IPS-20b (cell line): Measurements from ENCODE around the gene DTWD2.
"Not testable (repeated sequence)": the region's sequence is repeated elsewhere in the genome, so short reads cannot be mapped to it uniquely, and the experiment has no call there.

ENCODE experiments used
- H3K27ac ChIP-seq: one replicate; pipeline ENCODE4 v1.5.1; 2013; ENCODE audit warnings: low read length
- H3K27me3 ChIP-seq: 2 replicates; pipeline ENCODE4 v1.6.1; 2013; ENCODE audit warnings: mild to moderate bottlenecking, low read length, inconsistent platforms; ENCODE audit not compliant: insufficient read depth
- H3K36me3 ChIP-seq: 2 replicates; pipeline ENCODE4 v1.6.1; 2013; ENCODE audit warnings: low read depth, mild to moderate bottlenecking, inconsistent platforms, low read length, moderate library complexity; ENCODE audit not compliant: insufficient read depth
- H3K4me1 ChIP-seq: 2 replicates; pipeline ENCODE4 v1.6.1; 2013; ENCODE audit warnings: mild to moderate bottlenecking, control low read depth, inconsistent platforms, low read length, moderate library complexity; ENCODE audit not compliant: insufficient read depth
- H3K4me3 ChIP-seq: 2 replicates; pipeline ENCODE4 v1.5.1; 2013; ENCODE audit warnings: mild to moderate bottlenecking, low read length, inconsistent platforms
- H3K9ac ChIP-seq: 2 replicates; pipeline ENCODE4 v1.6.1; 2013; ENCODE audit warnings: low read depth, mild to moderate bottlenecking, inconsistent platforms, low read length, moderate library complexity
- H3K9me3 ChIP-seq: 2 replicates; pipeline ENCODE4 v1.6.1; 2013; ENCODE audit warnings: mild to moderate bottlenecking, low read depth, low read length, inconsistent platforms; ENCODE audit not compliant: insufficient read depth

The DTWD2 gene

DNA sequence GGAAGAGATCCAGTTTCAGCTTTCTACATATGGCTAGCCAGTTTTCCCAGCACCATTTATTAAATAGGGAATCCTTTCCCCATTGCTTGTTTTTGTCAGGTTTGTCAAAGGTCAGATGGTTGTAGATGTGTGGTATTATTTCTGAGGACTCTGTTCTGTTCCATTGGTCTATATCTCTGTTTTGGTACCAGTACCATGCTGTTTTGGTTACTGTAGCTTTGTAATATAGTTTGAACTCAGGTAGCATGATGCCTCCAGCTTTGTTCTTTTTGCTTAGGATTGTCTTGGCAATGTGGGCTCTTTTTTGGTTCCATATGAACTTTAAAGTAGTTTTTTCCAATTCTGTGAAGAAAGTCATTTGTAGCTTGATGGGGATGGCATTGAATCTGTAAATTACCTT is 4.8 kb upstream of the DTWD2 start:
- H3K36me3 ChIP-seq, H3K4me3 ChIP-seq, H3K4me1 ChIP-seq, H3K27me3 ChIP-seq, H3K9ac ChIP-seq, H3K27ac ChIP-seq: not testable (repeated sequence)
- H3K9me3 ChIP-seq = peaks cover 36% of the 10 kb centered on the region; the same call in 1 of the 2 replicates

DNA sequence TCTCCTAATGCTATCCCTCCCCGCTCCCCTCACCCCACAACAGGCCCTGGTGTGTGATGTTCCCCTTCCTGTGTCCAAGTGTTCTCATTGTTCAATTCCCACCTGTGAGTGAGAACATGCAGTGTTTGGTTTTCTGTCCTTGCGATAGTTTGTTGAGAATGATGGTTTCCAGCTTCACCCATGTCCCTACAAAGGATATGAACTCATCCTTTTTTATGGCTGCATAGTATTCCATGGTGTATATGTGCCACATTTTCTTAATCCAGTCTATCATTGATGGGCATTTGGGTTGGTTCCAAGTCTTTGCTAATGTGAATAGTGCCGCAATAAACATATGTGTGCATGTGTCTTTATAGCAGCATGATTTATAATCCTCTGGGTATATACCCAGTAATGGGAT is 3.7 kb upstream of the DTWD2 start:
- not testable (repeated sequence) for H3K36me3 ChIP-seq, H3K27me3 ChIP-seq, H3K27ac ChIP-seq, H3K9ac ChIP-seq, H3K4me1 ChIP-seq, H3K4me3 ChIP-seq
- H3K9me3 ChIP-seq = peaks cover 25% of the 10 kb centered on the region; the same call in 1 of the 2 replicates

DNA sequence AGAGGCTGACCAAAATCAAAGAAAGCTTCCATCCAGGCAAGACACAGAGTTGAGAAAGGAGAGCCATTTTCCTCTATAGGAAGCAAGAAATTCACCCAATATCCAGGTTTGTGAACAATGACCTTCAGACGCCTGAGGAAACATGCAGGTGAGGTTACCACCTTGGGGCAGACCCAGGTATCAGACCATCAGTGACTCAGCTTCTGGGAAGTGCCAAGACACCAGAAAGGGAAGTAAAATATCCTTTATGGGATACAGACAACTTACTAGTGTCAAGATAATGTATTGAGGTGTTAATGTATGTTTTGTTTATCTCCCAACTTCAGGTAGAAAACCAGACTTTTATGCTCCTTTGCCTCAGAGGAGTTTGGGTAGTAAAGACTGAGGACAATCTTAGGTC is 2.2 kb upstream of the DTWD2 start:
- Histone ChIP-seq H3K27me3 (no peaks in the 10 kb centered on the region), H3K4me1 (peaks cover 4% of the 10 kb centered on the region; the same call in 1 of the 2 replicates), H3K4me3 (no peak overlapping the region), H3K9me3 (peaks cover 11% of the 10 kb centered on the region; the same call in 1 of the 2 replicates), H3K9ac (no peak overlapping the region), H3K27ac (no peak overlapping the region), H3K36me3 (no peaks in the 10 kb centered on the region)

DNA sequence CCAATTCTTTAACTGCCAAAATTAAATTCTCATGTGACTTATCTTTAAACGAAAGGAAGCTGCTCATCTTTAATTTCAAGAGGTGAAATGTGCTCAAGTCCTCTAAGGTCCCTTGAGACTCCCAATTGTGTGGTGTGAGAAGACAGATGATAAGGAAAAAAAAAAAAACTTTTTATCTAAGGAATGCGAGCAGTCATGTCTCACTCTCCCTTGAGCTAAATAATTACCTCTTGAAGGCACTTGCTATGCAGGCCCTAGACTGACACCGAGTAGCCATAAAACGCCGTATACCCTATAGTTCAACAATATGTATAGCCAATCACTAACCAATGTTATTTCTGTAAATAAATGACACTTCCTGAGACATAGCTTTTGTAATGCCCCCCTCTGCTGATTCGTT is 1.5 kb upstream of the DTWD2 start:
- H3K9ac ChIP-seq = no peak overlapping the region
- H3K27me3 ChIP-seq = no peaks in the 10 kb centered on the region
- H3K27ac ChIP-seq = no peak overlapping the region
- peaks cover 4% of the 10 kb centered on the region; the same call in 1 of the 2 replicates for H3K9me3 ChIP-seq
- no peaks in the 10 kb centered on the region for H3K36me3 ChIP-seq
- peaks cover 4% of the 10 kb centered on the region; the same call in 1 of the 2 replicates for H3K4me1 ChIP-seq
- H3K4me3 ChIP-seq = no peak overlapping the region

DNA sequence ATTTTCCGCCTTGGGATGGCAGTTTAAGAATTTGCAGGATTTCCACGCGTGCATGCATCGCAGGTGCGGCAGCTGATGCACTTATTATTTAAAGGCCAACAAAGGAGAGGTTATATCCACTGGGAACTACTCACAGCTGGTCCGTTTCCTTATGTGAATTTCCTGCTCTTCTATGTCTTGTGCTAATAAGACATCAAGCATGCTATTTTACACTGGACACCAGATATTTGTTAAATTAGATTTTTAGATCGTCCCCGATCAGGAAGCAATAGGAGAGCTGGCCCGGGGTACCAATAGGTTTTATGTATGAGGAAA is 476 bp upstream of the DTWD2 start:
- Histone ChIP-seq H3K4me1 (peaks cover 4% of the 10 kb centered on the region; the same call in 1 of the 2 replicates), H3K27ac (no peak overlapping the region), H3K4me3 (peak overlapping the region; percentile 68), H3K9ac (peak overlapping the region; percentile 82; the same call in 1 of the 2 replicates), H3K27me3 (no peaks in the 10 kb centered on the region), H3K36me3 (no peaks in the 10 kb centered on the region), H3K9me3 (no peaks in the 10 kb centered on the region)

- H3K4me3 ChIP-seq = no peak overlapping the region
- no peak overlapping the region for H3K27ac ChIP-seq
- no peak overlapping the region for H3K9ac ChIP-seq
- H3K27me3 ChIP-seq = no peaks in the 10 kb centered on the region
- no peaks in the 10 kb centered on the region for H3K36me3 ChIP-seq
- peaks cover 4% of the 10 kb centered on the region; the same call in 1 of the 2 replicates for H3K4me1 ChIP-seq
- no peaks in the 10 kb centered on the region for H3K9me3 ChIP-seq
Measured at GRCh38 chr5:118984602-118985001, 3.7 kb downstream of the DTWD2 start.

- Histone ChIP-seq H3K4me3 (no peak overlapping the region), H3K9me3 (peaks cover 9% of the 10 kb centered on the region; the same call in 1 of the 2 replicates), H3K27me3 (no peaks in the 10 kb centered on the region), H3K36me3 (no peaks in the 10 kb centered on the region), H3K27ac (no peak overlapping the region), H3K9ac (no peak overlapping the region), H3K4me1 (no peaks in the 10 kb centered on the region)
Measured at GRCh38 chr5:118981783-118982182, 6.6 kb downstream of the DTWD2 start.

DNA sequence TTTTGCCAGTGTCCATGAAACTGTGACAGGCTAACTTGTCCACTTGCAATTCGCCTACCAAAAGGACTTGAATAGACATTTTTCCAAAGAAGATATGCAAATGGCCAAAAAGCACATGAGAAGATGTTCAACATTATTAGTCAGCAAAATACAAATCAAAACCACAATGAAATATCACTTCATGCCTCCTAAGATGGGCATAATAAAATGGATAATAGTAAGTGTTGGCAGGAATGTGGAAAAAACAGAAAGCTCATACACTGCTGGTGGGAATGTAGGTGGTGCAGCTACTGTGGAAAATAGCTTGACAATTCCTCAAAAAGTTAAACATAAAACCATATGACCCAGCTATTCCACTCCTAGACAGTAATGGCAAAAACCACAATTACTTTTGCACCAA is 7.9 kb downstream of the DTWD2 start:
- Histone ChIP-seq H3K9me3 (peaks cover 9% of the 10 kb centered on the region; the same call in 1 of the 2 replicates), H3K4me3 (no peak overlapping the region), H3K27me3 (no peaks in the 10 kb centered on the region), H3K9ac (no peak overlapping the region), H3K27ac (no peak overlapping the region), H3K36me3 (no peaks in the 10 kb centered on the region), H3K4me1 (no peaks in the 10 kb centered on the region)

DNA sequence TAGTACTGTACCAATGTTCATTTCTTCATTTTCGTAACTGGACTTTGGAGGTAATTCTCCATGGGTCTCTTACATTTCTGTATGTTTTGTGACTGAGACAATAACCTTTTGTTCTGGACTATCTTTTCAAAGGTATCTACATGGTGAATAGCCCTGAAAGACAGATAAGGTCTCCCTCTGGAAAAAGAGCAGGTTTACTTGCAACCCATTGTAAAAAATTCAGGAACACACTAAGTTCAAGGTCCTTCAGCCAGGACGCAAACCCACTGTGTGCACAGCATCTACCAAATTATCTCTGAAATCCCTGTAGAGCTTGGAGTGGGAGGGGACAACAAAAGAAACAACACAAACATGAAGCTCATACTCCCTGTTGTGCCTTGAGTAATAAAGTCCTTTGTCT is 8.3 kb downstream of the DTWD2 start:
- H3K36me3 ChIP-seq = no peaks in the 10 kb centered on the region
- H3K4me3 ChIP-seq = no peak overlapping the region
- peaks cover 9% of the 10 kb centered on the region; the same call in 1 of the 2 replicates for H3K9me3 ChIP-seq
- H3K4me1 ChIP-seq = no peaks in the 10 kb centered on the region
- no peaks in the 10 kb centered on the region for H3K27me3 ChIP-seq
- H3K9ac ChIP-seq = no peak overlapping the region
- no peak overlapping the region for H3K27ac ChIP-seq

DNA sequence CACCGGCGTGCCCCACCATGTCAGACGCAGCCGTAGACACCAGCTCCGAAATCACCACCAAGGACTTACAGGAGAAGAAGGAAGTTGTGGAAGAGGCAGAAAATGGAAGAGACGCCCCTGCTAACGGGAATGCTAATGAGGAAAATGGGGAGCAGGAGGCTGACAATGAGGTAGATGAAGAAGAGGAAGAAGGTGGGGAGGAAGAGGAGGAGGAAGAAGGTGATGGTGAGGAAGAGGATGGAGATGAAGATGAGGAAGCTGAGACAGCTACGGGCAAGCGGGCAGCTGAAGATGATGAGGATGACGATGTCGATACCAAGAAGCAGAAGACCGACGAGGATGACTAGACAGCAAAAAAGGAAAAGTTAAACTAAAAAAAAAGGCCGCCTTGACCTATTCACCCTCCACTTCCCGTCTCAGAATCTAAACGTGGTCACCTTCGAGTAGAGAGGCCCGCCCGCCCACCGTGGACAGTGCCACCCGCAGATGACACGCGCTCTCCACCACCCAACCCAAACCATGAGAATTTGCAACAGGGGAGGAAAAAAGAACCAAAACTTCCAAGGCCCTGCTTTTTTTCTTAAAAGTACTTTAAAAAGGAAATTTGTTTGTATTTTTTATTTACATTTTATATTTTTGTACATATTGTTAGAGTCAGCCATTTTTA is 14.4 kb downstream of the DTWD2 start:
- not testable (repeated sequence) for H3K9me3 ChIP-seq, H3K36me3 ChIP-seq, H3K4me3 ChIP-seq, H3K27ac ChIP-seq, H3K9ac ChIP-seq, H3K27me3 ChIP-seq, H3K4me1 ChIP-seq

DNA sequence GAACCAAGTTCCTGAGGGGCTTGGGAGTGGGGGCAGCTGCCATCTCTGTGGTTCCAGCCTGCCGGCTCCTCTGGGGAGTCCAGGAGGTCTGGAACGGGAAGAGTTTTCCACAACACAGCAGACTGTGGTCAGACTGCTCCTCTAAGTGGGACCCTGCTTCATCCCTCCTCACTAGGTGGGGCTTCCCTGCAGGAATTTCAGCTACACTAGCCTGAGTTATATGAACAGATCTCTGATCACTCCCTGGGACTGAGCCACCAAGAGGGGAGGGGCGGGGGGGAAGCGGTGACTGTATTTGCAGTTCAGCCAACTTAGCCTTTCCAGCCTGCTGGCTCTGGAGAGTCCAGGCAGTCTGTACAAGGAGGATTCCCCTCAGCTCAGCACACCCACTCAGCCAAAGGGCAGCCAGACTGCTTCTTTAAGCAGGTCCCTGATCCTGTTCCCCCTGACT is 19.4 kb downstream of the DTWD2 start:
- peaks cover 4% of the 10 kb centered on the region; the same call in 1 of the 2 replicates for H3K9me3 ChIP-seq
- no peak overlapping the region for H3K4me3 ChIP-seq
- H3K27me3 ChIP-seq = no peaks in the 10 kb centered on the region
- H3K27ac ChIP-seq = no peak overlapping the region
- no peaks in the 10 kb centered on the region for H3K4me1 ChIP-seq
- no peaks in the 10 kb centered on the region for H3K36me3 ChIP-seq
- H3K9ac ChIP-seq = no peak overlapping the region

- no peaks in the 10 kb centered on the region for H3K4me1 ChIP-seq
- peaks cover 4% of the 10 kb centered on the region; the same call in 1 of the 2 replicates for H3K9me3 ChIP-seq
- no peak overlapping the region for H3K27ac ChIP-seq
Measured at GRCh38 chr5:118968406-118968911, 19.9 kb downstream of the DTWD2 start.

More at GRCh38 chr5:118968406-118968911, 19.9 kb downstream of the DTWD2 start:
- no peak overlapping the region for H3K4me3 ChIP-seq
- H3K9ac ChIP-seq = no peak overlapping the region
- H3K36me3 ChIP-seq = no peaks in the 10 kb centered on the region
- H3K27me3 ChIP-seq = no peaks in the 10 kb centered on the region
